NCI-H226 (cell line): ENCODE measurements around the gene IGF2BP1.
"Not testable (repeated sequence)": the region's sequence is repeated elsewhere in the genome, so short reads cannot be mapped to it uniquely, and the experiment has no call there.

Experiments
- DNase-seq: peaks from one replicate; pipeline ENCODE4 v3.0.0-alpha.2; 2015

IGF2BP1 gene

GRCh38 chr17:48995974-48996721 lies 1.0 kb upstream of the IGF2BP1 start:
- DNase-seq: no peak

GRCh38 chr17:48996722-48997102 lies 473 bp upstream of the IGF2BP1 start:
- no peak for DNase-seq

GRCh38 chr17:48997827-48998586 lies 822 bp downstream of the IGF2BP1 start:
- no peak for DNase-seq

GRCh38 chr17:48998587-48999440 lies 1.6 kb downstream of the IGF2BP1 start:
- DNase-seq: no peak

- no peak for DNase-seq
Measured at GRCh38 chr17:49000943-49001342, 3.8 kb downstream of the IGF2BP1 start.

GRCh38 chr17:49001671-49002070 lies 4.5 kb downstream of the IGF2BP1 start:
- no peak for DNase-seq

- no peak for DNase-seq
Measured at GRCh38 chr17:49002331-49002730, 5.1 kb downstream of the IGF2BP1 start.

- no peak for DNase-seq
Measured at GRCh38 chr17:49002766-49003165, 5.6 kb downstream of the IGF2BP1 start.

- no peak for DNase-seq
Measured at GRCh38 chr17:49003557-49004511, 6.6 kb downstream of the IGF2BP1 start.

- DNase-seq: no peak
Measured at GRCh38 chr17:49005140-49005539, 8.0 kb downstream of the IGF2BP1 start.

- DNase-seq: not testable (repeated sequence)
Measured at GRCh38 chr17:49008908-49009307, 11.7 kb downstream of the IGF2BP1 start.

- DNase-seq: no peak
Measured at GRCh38 chr17:49012769-49013255, 15.6 kb downstream of the IGF2BP1 start.

- no peak for DNase-seq
Measured at GRCh38 chr17:49013311-49014213, 16.4 kb downstream of the IGF2BP1 start.

GRCh38 chr17:49015179-49015923 lies 18.2 kb downstream of the IGF2BP1 start:
- no peak for DNase-seq

- no peak for DNase-seq
Measured at GRCh38 chr17:49015924-49016774, 19.0 kb downstream of the IGF2BP1 start.

- DNase-seq: peak; percentile 86
Measured at GRCh38 chr17:49016775-49017463, 19.7 kb downstream of the IGF2BP1 start.

GRCh38 chr17:49018116-49018612 lies 21.0 kb downstream of the IGF2BP1 start:
- no peak for DNase-seq

- no peak for DNase-seq
Measured at GRCh38 chr17:49018748-49019147, 21.6 kb downstream of the IGF2BP1 start.
